CD14-positive monocyte (primary cell): ENCODE results near the gene DPYD. TPM values are rescaled to one million over a fixed set of nuclear protein-coding genes. Genes with fewer than 3 reads are reported as not detected.

Experiments
- DNase-seq, 3 donors: peaks; one replicate each; pipeline ENCODE4 v3.0.0-alpha.2; 2011 to 2022
- H2AFZ ChIP-seq: 2 replicates; pipeline ENCODE4 v1.6.0; 2012; ENCODE audit warnings: mild to moderate bottlenecking, low read depth, low read length, inconsistent platforms; ENCODE audit not compliant: insufficient read depth, poor library complexity, severe bottlenecking
- H3K27ac ChIP-seq, 2 donors: 1 replicate in 1 of 2; 2 replicates in 1 of 2; pipeline ENCODE4 v1.5.1; 2012 to 2013; ENCODE audit warnings: low read length in 2 of 2, control low read depth in 1 of 2, inconsistent platforms in 1 of 2, low read depth in 1 of 2, mild to moderate bottlenecking in 1 of 2
- H3K27me3 ChIP-seq, 2 donors: one replicate each; pipeline versions ENCODE4 v1.6.0 to v1.6.1; 2011 to 2013; ENCODE audit warnings: low read length in 2 of 2; ENCODE audit not compliant: control insufficient read depth in 2 of 2, insufficient read depth in 2 of 2
- H3K36me3 ChIP-seq, 2 donors: replicated peaks in 1 of 2; 1 replicate in 1 of 2; 2 replicates in 1 of 2; pipeline versions ENCODE4 v1.5.1 to v1.6.1; 2012 to 2013; ENCODE audit warnings: low read length in 2 of 2, control low read depth in 1 of 2, inconsistent platforms in 1 of 2, mild to moderate bottlenecking in 1 of 2; ENCODE audit not compliant: insufficient read depth in 2 of 2, control insufficient read depth in 1 of 2
- H3K4me1 ChIP-seq, 2 donors: 1 replicate in 1 of 2; 2 replicates in 1 of 2; pipeline versions ENCODE4 v1.5.1 to v1.6.1; 2012 to 2013; ENCODE audit warnings: low read length in 2 of 2, control low read depth in 1 of 2, inconsistent platforms in 1 of 2, mild to moderate bottlenecking in 1 of 2, moderate library complexity in 1 of 2; ENCODE audit not compliant: insufficient read depth in 2 of 2, control insufficient read depth in 1 of 2
- H3K4me2 ChIP-seq: replicated peaks from 2 replicates; pipeline ENCODE3; 2012; ENCODE audit warnings: low read length, moderate library complexity, mild to moderate bottlenecking; ENCODE audit not compliant: poor library complexity, severe bottlenecking; ENCODE audit errors: extremely low read depth
- H3K4me3 ChIP-seq, 3 experiments: fragments of 200-600 bp in 1 of 3; sonication (generic) in 1 of 3; replicated peaks in 1 of 3; 1 replicate in 2 of 3; 2 replicates in 1 of 3; pipeline ENCODE4 v1.5.1; 2011 to 2013; ENCODE audit warnings: low read length in 3 of 3, mild to moderate bottlenecking in 3 of 3, control low read depth in 2 of 3, low read depth in 2 of 3, inconsistent platforms in 1 of 3, moderate library complexity in 1 of 3
- H3K79me2 ChIP-seq: 2 replicates; pipeline ENCODE4 v1.6.0; 2012; ENCODE audit warnings: mild to moderate bottlenecking, control low read depth, inconsistent platforms, low read length, moderate library complexity; ENCODE audit not compliant: insufficient read depth
- H3K9ac ChIP-seq: 2 replicates; pipeline ENCODE4 v1.6.0; 2017; ENCODE audit warnings: low read length, mild to moderate bottlenecking; ENCODE audit not compliant: insufficient read depth, poor library complexity, severe bottlenecking
- H3K9me3 ChIP-seq, 2 donors: replicated peaks in 1 of 2; 1 replicate in 1 of 2; 2 replicates in 1 of 2; pipeline versions ENCODE4 v1.5.1 to v1.6.1; 2012 to 2013; ENCODE audit warnings: low read length in 2 of 2, control low read depth in 1 of 2; ENCODE audit not compliant: control insufficient read depth in 1 of 2, insufficient read depth in 1 of 2
- H4K20me1 ChIP-seq: 2 replicates; pipeline ENCODE4 v1.6.0; 2012; ENCODE audit warnings: mild to moderate bottlenecking, low read length, control low read depth, moderate library complexity; ENCODE audit not compliant: insufficient read depth
- H3K27ac Mint-ChIP-seq, 7 donors: one replicate each; pipeline ENCODE4 v1.8.0; 2020; ENCODE audit warnings: mild to moderate bottlenecking in 7 of 7, mixed read lengths in 7 of 7, moderate library complexity in 6 of 7, inconsistent platforms in 2 of 7
- H3K27me3 Mint-ChIP-seq, 3 donors: one replicate each; pipeline ENCODE4 v1.8.0; 2021 to 2022; ENCODE audit warnings: low read depth in 3 of 3, mild to moderate bottlenecking in 3 of 3, mixed read lengths in 3 of 3, moderate library complexity in 3 of 3, inconsistent platforms in 1 of 3
- H3K36me3 Mint-ChIP-seq, 2 donors: one replicate each; pipeline ENCODE4 v1.8.0; 2020; ENCODE audit warnings: mixed read lengths in 2 of 2, inconsistent platforms in 1 of 2, mild to moderate bottlenecking in 1 of 2
- H3K4me1 Mint-ChIP-seq: one replicate; pipeline ENCODE4 v1.8.0; 2020; ENCODE audit warnings: mild to moderate bottlenecking, mixed read lengths
- H3K4me3 Mint-ChIP-seq, 2 donors: one replicate each; pipeline ENCODE4 v1.8.0; 2020; ENCODE audit warnings: mild to moderate bottlenecking in 2 of 2, mixed read lengths in 2 of 2, moderate library complexity in 1 of 2
- H3K9me3 Mint-ChIP-seq, 7 donors: one replicate each; pipeline ENCODE4 v1.8.0; 2020 to 2022; ENCODE audit warnings: mixed read lengths in 7 of 7, mild to moderate bottlenecking in 6 of 7, moderate library complexity in 6 of 7, inconsistent platforms in 2 of 7
- WGBS: methylation state at CpG from one replicate; pipeline ENCODE4 v1.1.5; 2013; ENCODE audit warnings: missing lambda C conversion rate; ENCODE audit not compliant: insufficient coverage; 5-methylcytosine and 5-hydroxymethylcytosine counted together
- intact Hi-C, 2 donors: fragments of 100-400 bp; cut with micrococcal nuclease; formaldehyde crosslinking; loops; one replicate each; pipeline versions ENCODE4 v1.15.0 to v1.15.1; 2023
- polyA plus RNA-seq, 3 donors: library from polyadenylated mRNA; depleted of rRNA in 1 of 3; unstranded in 2 of 3; stranded (reverse) in 1 of 3; fragments of 300-500 nt in 2 of 3; fragments of >200 nt in 1 of 3; fragmentation: Illumina TruSeq in 2 of 3; gene quantifications; 1 replicate in 2 of 3; 2 replicates in 1 of 3; pipeline ENCODE4 v1.2.3, GENCODE V29; 2012 to 2021
- TF ChIP-seq, protein P1 (sequence below): fragments of 200-600 bp; IDR thresholded peaks from one replicate; pipeline ENCODE4 v1.8.0; 2022; ENCODE audit warnings: antibody characterized with exemption, mild to moderate bottlenecking

DPYD gene
- polyA plus RNA-seq, 3 donors, result 87.6 to 171 (median 144) TPM

DNA sequence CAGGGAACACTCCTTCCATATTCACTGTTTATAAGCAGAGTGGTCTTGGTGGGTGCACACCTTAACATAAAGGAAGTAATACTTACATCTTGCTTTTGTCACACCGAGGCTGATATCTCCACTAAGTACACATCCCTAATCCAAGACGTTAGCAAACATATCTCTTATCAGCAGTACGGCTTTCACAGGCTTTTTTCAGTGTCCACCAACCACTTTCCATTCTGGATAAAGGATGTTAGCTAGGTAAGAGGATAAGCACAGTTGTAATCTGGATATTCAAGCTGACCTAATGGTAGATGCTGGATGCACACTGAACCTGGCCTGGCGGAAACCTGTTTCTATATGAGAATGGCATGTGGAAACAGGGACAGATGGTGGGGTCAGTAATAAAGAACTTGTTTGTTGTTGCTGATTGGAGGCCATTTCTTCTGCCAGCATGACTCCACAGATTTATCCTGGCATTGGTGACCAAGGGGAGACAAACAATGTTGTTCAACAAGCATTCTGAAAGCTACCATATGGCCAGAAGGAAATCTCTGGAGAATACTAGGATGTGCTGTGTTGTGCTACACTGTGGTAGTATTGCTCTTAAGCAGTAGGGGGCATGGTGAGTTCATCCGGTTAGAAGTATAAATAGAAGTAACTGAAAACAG, 782.8 kb downstream of the DPYD start:
- no peak overlapping the region for H3K4me2 ChIP-seq

DNA sequence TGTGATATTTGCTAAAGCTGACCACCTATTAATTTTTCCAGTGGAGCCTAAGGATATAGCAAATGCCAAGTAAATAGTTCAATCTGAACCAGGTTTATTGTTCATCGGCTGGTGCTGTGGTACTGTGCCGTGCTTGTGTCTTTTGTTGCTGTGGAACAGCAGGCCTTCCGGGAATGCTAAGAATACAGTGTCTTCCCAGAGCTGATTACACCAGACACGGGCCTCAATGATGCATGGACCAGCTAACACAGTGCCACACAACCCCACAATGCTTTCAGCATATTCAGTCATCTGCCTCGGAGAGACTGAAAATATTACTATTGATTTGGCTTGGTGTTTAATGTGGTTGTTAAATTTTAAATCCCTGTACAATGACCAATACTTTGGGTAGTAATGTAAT, 783.8 kb downstream of the DPYD start:
- Mint-ChIP-seq H3K36me3 (peaks cover 34 to 35% of the 10 kb centered on the region in 2 donors), H3K27me3 (no peaks in the 10 kb centered on the region)
- intact Hi-C loops, result no loop called here

More for the DNA sequence above, 782.8 kb downstream of the DPYD start:
- no peak overlapping the region for H3K4me3 ChIP-seq
- no peaks in the 10 kb centered on the region for H3K9me3 ChIP-seq
- H3K4me1 ChIP-seq, result no peaks in the 10 kb centered on the region
- Mint-ChIP-seq H3K9me3 (no peaks in the 10 kb centered on the region), H3K36me3 (peaks cover 35 to 37% of the 10 kb centered on the region in 2 donors), H3K27me3 (no peaks in the 10 kb centered on the region), H3K27ac (peak overlapping the region in 2 of 7 donors; percentile 22 to 25), H3K4me3 (no peak overlapping the region), H3K4me1 (peaks cover 7% of the 10 kb centered on the region)
- H2AFZ ChIP-seq, result no peak overlapping the region
- H3K9ac ChIP-seq, result no peak overlapping the region
- H3K27ac ChIP-seq, result no peak overlapping the region
- intact Hi-C loops, result no loop called here
- no peaks in the 10 kb centered on the region for H3K27me3 ChIP-seq
- H3K36me3 ChIP-seq, result peaks cover 19 to 40% of the 10 kb centered on the region in 2 donors
- H3K79me2 ChIP-seq, result no peaks in the 10 kb centered on the region
- peaks cover 46% of the 10 kb centered on the region for H4K20me1 ChIP-seq
- TF ChIP-seq, protein P1, sequence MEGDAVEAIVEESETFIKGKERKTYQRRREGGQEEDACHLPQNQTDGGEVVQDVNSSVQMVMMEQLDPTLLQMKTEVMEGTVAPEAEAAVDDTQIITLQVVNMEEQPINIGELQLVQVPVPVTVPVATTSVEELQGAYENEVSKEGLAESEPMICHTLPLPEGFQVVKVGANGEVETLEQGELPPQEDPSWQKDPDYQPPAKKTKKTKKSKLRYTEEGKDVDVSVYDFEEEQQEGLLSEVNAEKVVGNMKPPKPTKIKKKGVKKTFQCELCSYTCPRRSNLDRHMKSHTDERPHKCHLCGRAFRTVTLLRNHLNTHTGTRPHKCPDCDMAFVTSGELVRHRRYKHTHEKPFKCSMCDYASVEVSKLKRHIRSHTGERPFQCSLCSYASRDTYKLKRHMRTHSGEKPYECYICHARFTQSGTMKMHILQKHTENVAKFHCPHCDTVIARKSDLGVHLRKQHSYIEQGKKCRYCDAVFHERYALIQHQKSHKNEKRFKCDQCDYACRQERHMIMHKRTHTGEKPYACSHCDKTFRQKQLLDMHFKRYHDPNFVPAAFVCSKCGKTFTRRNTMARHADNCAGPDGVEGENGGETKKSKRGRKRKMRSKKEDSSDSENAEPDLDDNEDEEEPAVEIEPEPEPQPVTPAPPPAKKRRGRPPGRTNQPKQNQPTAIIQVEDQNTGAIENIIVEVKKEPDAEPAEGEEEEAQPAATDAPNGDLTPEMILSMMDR, result peak; percentile 53
- DNase-seq, result no peak
- 50% methylated on average over 2 of the region's 5 CpGs for WGBS

More for the DNA sequence above, 783.8 kb downstream of the DPYD start:
- Histone ChIP-seq H3K27me3 (no peaks in the 10 kb centered on the region), H3K4me1 (no peaks in the 10 kb centered on the region), H3K36me3 (peaks cover 21 to 37% of the 10 kb centered on the region in 2 donors), H3K79me2 (no peaks in the 10 kb centered on the region), H3K9me3 (no peaks in the 10 kb centered on the region), H2AFZ (no peak overlapping the region), H3K4me2 (no peak overlapping the region), H3K27ac (no peak overlapping the region), H3K4me3 (no peak overlapping the region), H3K9ac (no peak overlapping the region), H4K20me1 (peaks cover 45% of the 10 kb centered on the region)
- 100% methylated on average over 2 of the region's 5 CpGs for WGBS
- Mint-ChIP-seq H3K4me1 (peaks cover 7% of the 10 kb centered on the region), H3K4me3 (no peak overlapping the region), H3K27ac (no peak overlapping the region), H3K9me3 (no peaks in the 10 kb centered on the region)
- TF ChIP-seq, protein P1, result no peak
- no peak for DNase-seq
